CD14-positive monocyte (primary cell): ENCODE data around the gene NKD2. TPM values are rescaled to one million over a fixed set of nuclear protein-coding genes. Genes with fewer than 3 reads are reported as not detected.

Source experiments
- DNase-seq, 3 donors: peaks; one replicate each; pipeline ENCODE4 v3.0.0-alpha.2; 2011 to 2022
- H2AFZ ChIP-seq: 2 replicates; pipeline ENCODE4 v1.6.0; 2012; ENCODE audit warnings: mild to moderate bottlenecking, low read depth, low read length, inconsistent platforms; ENCODE audit not compliant: insufficient read depth, poor library complexity, severe bottlenecking
- H3K27ac ChIP-seq, 2 donors: 1 replicate in 1 of 2; 2 replicates in 1 of 2; pipeline ENCODE4 v1.5.1; 2012 to 2013; ENCODE audit warnings: low read length in 2 of 2, control low read depth in 1 of 2, inconsistent platforms in 1 of 2, low read depth in 1 of 2, mild to moderate bottlenecking in 1 of 2
- H3K27me3 ChIP-seq, 2 donors: one replicate each; pipeline versions ENCODE4 v1.6.0 to v1.6.1; 2011 to 2013; ENCODE audit warnings: low read length in 2 of 2; ENCODE audit not compliant: control insufficient read depth in 2 of 2, insufficient read depth in 2 of 2
- H3K36me3 ChIP-seq, 2 donors: replicated peaks in 1 of 2; 1 replicate in 1 of 2; 2 replicates in 1 of 2; pipeline versions ENCODE4 v1.5.1 to v1.6.1; 2012 to 2013; ENCODE audit warnings: low read length in 2 of 2, control low read depth in 1 of 2, inconsistent platforms in 1 of 2, mild to moderate bottlenecking in 1 of 2; ENCODE audit not compliant: insufficient read depth in 2 of 2, control insufficient read depth in 1 of 2
- H3K4me1 ChIP-seq, 2 donors: 1 replicate in 1 of 2; 2 replicates in 1 of 2; pipeline versions ENCODE4 v1.5.1 to v1.6.1; 2012 to 2013; ENCODE audit warnings: low read length in 2 of 2, control low read depth in 1 of 2, inconsistent platforms in 1 of 2, mild to moderate bottlenecking in 1 of 2, moderate library complexity in 1 of 2; ENCODE audit not compliant: insufficient read depth in 2 of 2, control insufficient read depth in 1 of 2
- H3K4me2 ChIP-seq: replicated peaks from 2 replicates; pipeline ENCODE3; 2012; ENCODE audit warnings: low read length, moderate library complexity, mild to moderate bottlenecking; ENCODE audit not compliant: poor library complexity, severe bottlenecking; ENCODE audit errors: extremely low read depth
- H3K4me3 ChIP-seq, 3 experiments: fragments of 200-600 bp in 1 of 3; sonication (generic) in 1 of 3; replicated peaks in 1 of 3; 1 replicate in 2 of 3; 2 replicates in 1 of 3; pipeline ENCODE4 v1.5.1; 2011 to 2013; ENCODE audit warnings: low read length in 3 of 3, mild to moderate bottlenecking in 3 of 3, control low read depth in 2 of 3, low read depth in 2 of 3, inconsistent platforms in 1 of 3, moderate library complexity in 1 of 3
- H3K79me2 ChIP-seq: 2 replicates; pipeline ENCODE4 v1.6.0; 2012; ENCODE audit warnings: mild to moderate bottlenecking, control low read depth, inconsistent platforms, low read length, moderate library complexity; ENCODE audit not compliant: insufficient read depth
- H3K9ac ChIP-seq: 2 replicates; pipeline ENCODE4 v1.6.0; 2017; ENCODE audit warnings: low read length, mild to moderate bottlenecking; ENCODE audit not compliant: insufficient read depth, poor library complexity, severe bottlenecking
- H3K9me3 ChIP-seq, 2 donors: replicated peaks in 1 of 2; 1 replicate in 1 of 2; 2 replicates in 1 of 2; pipeline versions ENCODE4 v1.5.1 to v1.6.1; 2012 to 2013; ENCODE audit warnings: low read length in 2 of 2, control low read depth in 1 of 2; ENCODE audit not compliant: control insufficient read depth in 1 of 2, insufficient read depth in 1 of 2
- H4K20me1 ChIP-seq: 2 replicates; pipeline ENCODE4 v1.6.0; 2012; ENCODE audit warnings: mild to moderate bottlenecking, low read length, control low read depth, moderate library complexity; ENCODE audit not compliant: insufficient read depth
- H3K27ac Mint-ChIP-seq, 7 donors: one replicate each; pipeline ENCODE4 v1.8.0; 2020; ENCODE audit warnings: mild to moderate bottlenecking in 7 of 7, mixed read lengths in 7 of 7, moderate library complexity in 6 of 7, inconsistent platforms in 2 of 7
- H3K27me3 Mint-ChIP-seq, 3 donors: one replicate each; pipeline ENCODE4 v1.8.0; 2021 to 2022; ENCODE audit warnings: low read depth in 3 of 3, mild to moderate bottlenecking in 3 of 3, mixed read lengths in 3 of 3, moderate library complexity in 3 of 3, inconsistent platforms in 1 of 3
- H3K36me3 Mint-ChIP-seq, 2 donors: one replicate each; pipeline ENCODE4 v1.8.0; 2020; ENCODE audit warnings: mixed read lengths in 2 of 2, inconsistent platforms in 1 of 2, mild to moderate bottlenecking in 1 of 2
- H3K4me1 Mint-ChIP-seq: one replicate; pipeline ENCODE4 v1.8.0; 2020; ENCODE audit warnings: mild to moderate bottlenecking, mixed read lengths
- H3K4me3 Mint-ChIP-seq, 2 donors: one replicate each; pipeline ENCODE4 v1.8.0; 2020; ENCODE audit warnings: mild to moderate bottlenecking in 2 of 2, mixed read lengths in 2 of 2, moderate library complexity in 1 of 2
- H3K9me3 Mint-ChIP-seq, 7 donors: one replicate each; pipeline ENCODE4 v1.8.0; 2020 to 2022; ENCODE audit warnings: mixed read lengths in 7 of 7, mild to moderate bottlenecking in 6 of 7, moderate library complexity in 6 of 7, inconsistent platforms in 2 of 7
- WGBS: methylation state at CpG from one replicate; pipeline ENCODE4 v1.1.5; 2013; ENCODE audit warnings: missing lambda C conversion rate; ENCODE audit not compliant: insufficient coverage; 5-methylcytosine and 5-hydroxymethylcytosine counted together
- intact Hi-C, 2 donors: fragments of 100-400 bp; cut with micrococcal nuclease; formaldehyde crosslinking; loops; one replicate each; pipeline versions ENCODE4 v1.15.0 to v1.15.1; 2023
- polyA plus RNA-seq, 3 donors: library from polyadenylated mRNA; depleted of rRNA in 1 of 3; unstranded in 2 of 3; stranded (reverse) in 1 of 3; fragments of 300-500 nt in 2 of 3; fragments of >200 nt in 1 of 3; fragmentation: Illumina TruSeq in 2 of 3; gene quantifications; 1 replicate in 2 of 3; 2 replicates in 1 of 3; pipeline ENCODE4 v1.2.3, GENCODE V29; 2012 to 2021
- TF ChIP-seq, protein P1 (sequence below): fragments of 200-600 bp; IDR thresholded peaks from one replicate; pipeline ENCODE4 v1.8.0; 2022; ENCODE audit warnings: antibody characterized with exemption, mild to moderate bottlenecking

NKD2 gene
- polyA plus RNA-seq, 3 donors, result not detected

- Histone ChIP-seq H3K9me3 (peaks cover 0 to 22% of the 10 kb centered on the region in 2 donors), H3K36me3 (peaks cover 15 to 19% of the 10 kb centered on the region in 2 donors), H3K4me2 (no peak overlapping the region), H3K4me3 (no peak overlapping the region), H2AFZ (no peak overlapping the region), H3K4me1 (no peaks in the 10 kb centered on the region), H3K27me3 (no peaks in the 10 kb centered on the region), H3K27ac (no peak overlapping the region), H4K20me1 (peaks cover 5% of the 10 kb centered on the region), H3K79me2 (no peaks in the 10 kb centered on the region), H3K9ac (no peak overlapping the region)
- Mint-ChIP-seq H3K27me3 (peaks cover 0 to 2% (median 1%) of the 10 kb centered on the region in 3 donors), H3K9me3 (peaks cover 4 to 44% (median 11%) of the 10 kb centered on the region in 7 donors), H3K4me3 (no peak overlapping the region), H3K27ac (peak overlapping the region in 1 of 7 donors; percentile 55), H3K4me1 (no peaks in the 10 kb centered on the region), H3K36me3 (peaks cover 23% of the 10 kb centered on the region in 2 donors)
- no peak for DNase-seq
- intact Hi-C loops, result no loop called here
- WGBS, result 90% methylated on average over 35 of the region's 39 CpGs
- TF ChIP-seq, protein P1, sequence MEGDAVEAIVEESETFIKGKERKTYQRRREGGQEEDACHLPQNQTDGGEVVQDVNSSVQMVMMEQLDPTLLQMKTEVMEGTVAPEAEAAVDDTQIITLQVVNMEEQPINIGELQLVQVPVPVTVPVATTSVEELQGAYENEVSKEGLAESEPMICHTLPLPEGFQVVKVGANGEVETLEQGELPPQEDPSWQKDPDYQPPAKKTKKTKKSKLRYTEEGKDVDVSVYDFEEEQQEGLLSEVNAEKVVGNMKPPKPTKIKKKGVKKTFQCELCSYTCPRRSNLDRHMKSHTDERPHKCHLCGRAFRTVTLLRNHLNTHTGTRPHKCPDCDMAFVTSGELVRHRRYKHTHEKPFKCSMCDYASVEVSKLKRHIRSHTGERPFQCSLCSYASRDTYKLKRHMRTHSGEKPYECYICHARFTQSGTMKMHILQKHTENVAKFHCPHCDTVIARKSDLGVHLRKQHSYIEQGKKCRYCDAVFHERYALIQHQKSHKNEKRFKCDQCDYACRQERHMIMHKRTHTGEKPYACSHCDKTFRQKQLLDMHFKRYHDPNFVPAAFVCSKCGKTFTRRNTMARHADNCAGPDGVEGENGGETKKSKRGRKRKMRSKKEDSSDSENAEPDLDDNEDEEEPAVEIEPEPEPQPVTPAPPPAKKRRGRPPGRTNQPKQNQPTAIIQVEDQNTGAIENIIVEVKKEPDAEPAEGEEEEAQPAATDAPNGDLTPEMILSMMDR, result no peak
Observed at GRCh38 chr5:1048861-1049838, 40.5 kb downstream of the NKD2 start.

DNA sequence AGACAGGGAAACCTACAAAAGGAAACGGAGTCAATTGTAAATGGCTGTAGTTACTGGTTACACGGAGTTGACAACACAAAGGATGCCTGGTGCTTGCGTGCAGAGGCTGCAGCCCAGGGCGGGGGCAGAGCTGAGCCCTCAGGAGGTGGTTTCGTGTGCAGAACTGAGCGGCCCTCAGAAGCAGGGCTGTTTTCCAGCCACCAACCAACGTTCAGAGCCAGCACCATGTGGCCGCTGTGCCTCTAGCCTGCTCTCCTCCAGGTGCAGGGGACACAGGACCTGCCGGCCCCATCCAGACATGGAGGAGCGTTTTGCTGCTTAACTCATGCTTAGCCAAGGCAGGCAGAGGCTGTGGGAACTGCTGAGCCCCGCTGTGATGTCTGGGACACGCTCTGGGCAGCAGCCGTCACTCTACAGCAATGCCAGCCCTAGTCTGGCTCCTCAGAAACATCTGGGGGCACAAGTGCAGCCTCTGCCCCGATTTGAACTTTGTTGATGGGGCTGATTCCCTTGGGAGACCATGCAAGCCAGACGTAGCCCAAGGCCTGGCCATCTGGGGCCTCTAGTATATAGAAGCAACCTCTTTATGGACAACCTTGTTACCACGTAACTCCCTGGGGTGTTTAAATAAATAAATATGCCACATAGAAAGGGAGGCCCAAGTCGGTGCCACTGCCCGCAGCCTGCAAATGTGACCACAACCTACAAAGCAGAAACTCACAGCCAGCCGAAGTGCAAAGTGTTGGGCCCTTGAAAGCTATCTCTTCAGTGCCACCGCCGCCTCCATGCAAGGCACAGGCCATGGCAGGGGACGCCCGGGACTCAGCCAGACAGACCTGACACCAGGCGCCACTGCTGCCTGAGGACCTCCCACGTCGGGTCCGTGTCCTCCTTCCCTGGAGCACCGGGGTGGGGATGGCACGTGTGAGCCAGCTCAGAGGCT is 42.1 kb downstream of the NKD2 start:
- no peak overlapping the region for H3K4me3 ChIP-seq
- H3K4me2 ChIP-seq, result no peak overlapping the region
- peaks cover 30 to 36% of the 10 kb centered on the region in 2 donors for H3K36me3 Mint-ChIP-seq
- no peaks in the 10 kb centered on the region for H3K27me3 ChIP-seq
- no peak for DNase-seq
- TF ChIP-seq, protein P1, result no peak
- no peak overlapping the region for H3K9ac ChIP-seq
- no peak overlapping the region for H2AFZ ChIP-seq
- H3K27ac Mint-ChIP-seq, result no peak overlapping the region
- 92% methylated on average over 23 of the region's 29 CpGs for WGBS
- H3K4me3 Mint-ChIP-seq, result no peak overlapping the region
- no peak overlapping the region for H3K27ac ChIP-seq
- peaks cover 22 to 28% of the 10 kb centered on the region in 2 donors for H3K36me3 ChIP-seq
- peaks cover 0 to 3% (median 1%) of the 10 kb centered on the region in 3 donors for H3K27me3 Mint-ChIP-seq
- H3K79me2 ChIP-seq, result no peaks in the 10 kb centered on the region
- intact Hi-C loops, result no loop called here
- H3K9me3 ChIP-seq, result peaks cover 0 to 13% of the 10 kb centered on the region in 2 donors
- H4K20me1 ChIP-seq, result peaks cover 12% of the 10 kb centered on the region
- no peaks in the 10 kb centered on the region for H3K4me1 Mint-ChIP-seq
- peaks cover 3 to 28% (median 5%) of the 10 kb centered on the region in 7 donors for H3K9me3 Mint-ChIP-seq
- H3K4me1 ChIP-seq, result no peaks in the 10 kb centered on the region
